ENCODE data around the gene UQCRQ.
"Not testable (repeated sequence)": the region's sequence is repeated elsewhere in the genome, so short reads cannot be mapped to it uniquely, and the experiment has no call there.

UQCRQ gene

GRCh38 chr5:132834057-132834456 lies 32.4 kb upstream of the UQCRQ start:
- DNase-seq = no peak

- DNase-seq = no peak
Observed at GRCh38 chr5:132836852-132837251, 29.6 kb upstream of the UQCRQ start.

- no peak for DNase-seq
Observed at GRCh38 chr5:132837868-132838267, 28.6 kb upstream of the UQCRQ start.

- DNase-seq = no peak
Observed at GRCh38 chr5:132838516-132839282, 27.7 kb upstream of the UQCRQ start.

GRCh38 chr5:132839426-132840301 lies 26.8 kb upstream of the UQCRQ start:
- DNase-seq = no peak

GRCh38 chr5:132840313-132840712 lies 26.1 kb upstream of the UQCRQ start:
- no peak for DNase-seq

- DNase-seq = no peak
Observed at GRCh38 chr5:132840896-132841295, 25.5 kb upstream of the UQCRQ start.

- no peak for DNase-seq
Observed at GRCh38 chr5:132841305-132841704, 25.1 kb upstream of the UQCRQ start.

- DNase-seq = no peak
Observed at GRCh38 chr5:132848270-132848669, 18.2 kb upstream of the UQCRQ start.

- DNase-seq = no peak
Observed at GRCh38 chr5:132849347-132849746, 17.1 kb upstream of the UQCRQ start.

GRCh38 chr5:132850066-132850465 lies 16.4 kb upstream of the UQCRQ start:
- no peak for DNase-seq

- DNase-seq = no peak
Observed at GRCh38 chr5:132853323-132853722, 13.1 kb upstream of the UQCRQ start.

- DNase-seq = no peak
Observed at GRCh38 chr5:132853790-132854189, 12.7 kb upstream of the UQCRQ start.

- DNase-seq = no peak
Observed at GRCh38 chr5:132854301-132854700, 12.1 kb upstream of the UQCRQ start.

- DNase-seq = not testable (repeated sequence)
Observed at GRCh38 chr5:132854992-132855391, 11.4 kb upstream of the UQCRQ start.

GRCh38 chr5:132856011-132856410 lies 10.4 kb upstream of the UQCRQ start:
- no peak for DNase-seq

GRCh38 chr5:132859889-132860437 lies 6.5 kb upstream of the UQCRQ start:
- DNase-seq = no peak

- no peak for DNase-seq
Observed at GRCh38 chr5:132860742-132861141, 5.7 kb upstream of the UQCRQ start.

- no peak for DNase-seq
Observed at GRCh38 chr5:132865668-132866341, 637 bp upstream of the UQCRQ start.

- DNase-seq = no peak
Observed at GRCh38 chr5:132867046-132867451, 607 bp downstream of the UQCRQ start.

GRCh38 chr5:132868754-132869153 lies 2.3 kb downstream of the UQCRQ start:
- DNase-seq = no peak

- DNase-seq = no peak
Observed at GRCh38 chr5:132870801-132871200, 4.4 kb downstream of the UQCRQ start.
